DND-41 (cell line): ENCODE measurements around the gene TGFB1I1.
"Not testable (repeated sequence)": the region's sequence is repeated elsewhere in the genome, so short reads cannot be mapped to it uniquely, and the experiment has no call there.

Source experiments
- ATAC-seq: fragments of 200-7000 bp; cut with Tn5 transposase; 3 replicates; pipeline ENCODE4 v1.9.1; 2021; ENCODE audit warnings: low read depth; ENCODE audit not compliant: insufficient read depth
- DNase-seq: peaks from one replicate; pipeline ENCODE4 v3.0.0-alpha.2; 2020
- H2AFZ ChIP-seq: 2 replicates; pipeline ENCODE4 v1.6.0; 2012; ENCODE audit warnings: low read depth, low read length
- H3K27ac ChIP-seq: 2 replicates; pipeline ENCODE4 v1.5.1; 2012; ENCODE audit warnings: low read length, inconsistent platforms
- H3K27me3 ChIP-seq: fragments of 200-600 bp; sonication (generic); 2 replicates; pipeline ENCODE4 v1.6.0; 2012; ENCODE audit warnings: low read length, mild to moderate bottlenecking, inconsistent platforms; ENCODE audit not compliant: insufficient read depth, poor library complexity
- H3K36me3 ChIP-seq: 2 replicates; pipeline ENCODE4 v1.5.1; 2012; ENCODE audit warnings: low read length, inconsistent platforms; ENCODE audit not compliant: insufficient read depth
- H3K4me1 ChIP-seq: 2 replicates; pipeline ENCODE4 v1.5.1; 2012; ENCODE audit warnings: mild to moderate bottlenecking, low read length; ENCODE audit not compliant: insufficient read depth
- H3K4me2 ChIP-seq: 2 replicates; pipeline ENCODE4 v1.6.0; 2012; ENCODE audit warnings: mild to moderate bottlenecking, moderate library complexity, low read length, inconsistent platforms; ENCODE audit not compliant: insufficient read depth
- H3K4me3 ChIP-seq, 2 experiments: fragments of 200-600 bp in 1 of 2; shearing (Covaris generic) in 1 of 2; 2 replicates each; pipeline ENCODE4 v1.5.1; 2012 to 2016; ENCODE audit warnings: inconsistent platforms in 2 of 2, low read length in 2 of 2, mild to moderate bottlenecking in 2 of 2, low read depth in 1 of 2, moderate library complexity in 1 of 2
- H3K79me2 ChIP-seq: 2 replicates; pipeline ENCODE4 v1.6.0; 2012; ENCODE audit warnings: low read length, inconsistent platforms; ENCODE audit not compliant: insufficient read depth
- H3K9ac ChIP-seq: 2 replicates; pipeline ENCODE4 v1.6.0; 2012; ENCODE audit warnings: low read depth, mild to moderate bottlenecking, inconsistent platforms, low read length, moderate library complexity
- H3K9me3 ChIP-seq: 2 replicates; pipeline ENCODE4 v1.5.1; 2012; ENCODE audit warnings: low read length, moderate library complexity, mild to moderate bottlenecking, inconsistent platforms; ENCODE audit not compliant: insufficient read depth, severe bottlenecking
- H4K20me1 ChIP-seq: 2 replicates; pipeline ENCODE4 v1.6.0; 2012; ENCODE audit warnings: low read length; ENCODE audit not compliant: insufficient read depth
- CTCF ChIP-seq: IDR thresholded peaks from 2 replicates; pipeline ENCODE4 v1.5.1; 2012; ENCODE audit warnings: borderline replicate concordance, low read length, moderate library complexity, mild to moderate bottlenecking; ENCODE audit not compliant: poor library complexity, severe bottlenecking; ENCODE audit errors: extremely low read depth
- EZH2 ChIP-seq: IDR thresholded peaks from 3 replicates; pipeline ENCODE4 v1.6.1; 2012; ENCODE audit warnings: borderline replicate concordance, low read depth, mild to moderate bottlenecking, moderate library complexity, low read length, inconsistent platforms; ENCODE audit not compliant: severe bottlenecking

Gene TGFB1I1

GRCh38 chr16:31479751-31480150, 7.8 kb downstream of the TGFB1I1 start:
- DNase-seq (no peak), ATAC-seq (no peak)
- Histone ChIP-seq H3K4me3 (no peak overlapping the region), H4K20me1 (no peaks in the 10 kb centered on the region), H3K27ac (no peak overlapping the region), H3K4me2 (no peak overlapping the region), H3K27me3 (peaks cover 3% of the 10 kb centered on the region), H3K36me3 (no peaks in the 10 kb centered on the region), H3K9ac (no peak overlapping the region), H3K4me1 (peaks cover 18% of the 10 kb centered on the region), H3K9me3 (no peaks in the 10 kb centered on the region), H2AFZ (no peak overlapping the region), H3K79me2 (no peaks in the 10 kb centered on the region)
- TF ChIP-seq CTCF (no peak), EZH2 (no peak)

- peaks cover 3% of the 10 kb centered on the region for H3K27me3 ChIP-seq
- ATAC-seq: no peak
Observed at GRCh38 chr16:31480851-31481536, 9.0 kb downstream of the TGFB1I1 start.

GRCh38 chr16:31483081-31483480, 11.1 kb downstream of the TGFB1I1 start, which contains the start of gene SLC5A2:
Gene SLC5A2, plus strand, starts transcription at chr16:31483123. Its CDS starts 14 bp downstream, at chr16:31483137.
- H3K27me3 ChIP-seq: peaks cover 3% of the 10 kb centered on the region
- no peak for DNase-seq
- no peak within 1 kb of the TSS for H3K9ac ChIP-seq
- TF ChIP-seq CTCF (no peak), EZH2 (no peak)
- H3K4me2 ChIP-seq: no peak within 1 kb of the TSS
- no peaks in the 10 kb centered on the region for H3K79me2 ChIP-seq
- H4K20me1 ChIP-seq: no peaks in the 10 kb centered on the region
- H3K4me3 ChIP-seq: no peak within 1 kb of the TSS
- H3K27ac ChIP-seq: no peak within 1 kb of the TSS
- no peak within 1 kb of the TSS for H2AFZ ChIP-seq
- no peaks in the 10 kb centered on the region for H3K4me1 ChIP-seq
- H3K9me3 ChIP-seq: no peaks in the 10 kb centered on the region
- no peak for ATAC-seq
- no peaks in the 10 kb centered on the region for H3K36me3 ChIP-seq

More at GRCh38 chr16:31480851-31481536, 9.0 kb downstream of the TGFB1I1 start:
- Histone ChIP-seq H3K27ac (no peak overlapping the region), H3K9me3 (no peaks in the 10 kb centered on the region), H3K4me3 (no peak overlapping the region), H3K79me2 (no peaks in the 10 kb centered on the region), H3K9ac (no peak overlapping the region), H3K36me3 (no peaks in the 10 kb centered on the region), H3K4me2 (no peak overlapping the region), H4K20me1 (no peaks in the 10 kb centered on the region), H3K4me1 (peaks cover 16% of the 10 kb centered on the region), H2AFZ (no peak overlapping the region)
- DNase-seq: no peak
- no peak for TF ChIP-seq EZH2
- TF ChIP-seq CTCF: no peak

- H3K4me2 ChIP-seq, H4K20me1 ChIP-seq, H3K27ac ChIP-seq, H3K9ac ChIP-seq, H3K79me2 ChIP-seq, H3K27me3 ChIP-seq, ATAC-seq, H3K4me1 ChIP-seq, H3K9me3 ChIP-seq, H3K36me3 ChIP-seq, DNase-seq, H2AFZ ChIP-seq, H3K4me3 ChIP-seq: not testable (repeated sequence)
Observed at GRCh38 chr16:31484048-31484447, 12.1 kb downstream of the TGFB1I1 start.
